AG20443 (cell line): ENCODE measurements around the gene NDUFA3.
"Not testable (repeated sequence)": the region's sequence is repeated elsewhere in the genome, so short reads cannot be mapped to it uniquely, and the experiment has no call there.

Experiments
- DNase-seq: peaks from one replicate; pipeline ENCODE4 v3.0.0; 2012; ENCODE audit warnings: low spot score, mixed read lengths

Gene NDUFA3

DNA sequence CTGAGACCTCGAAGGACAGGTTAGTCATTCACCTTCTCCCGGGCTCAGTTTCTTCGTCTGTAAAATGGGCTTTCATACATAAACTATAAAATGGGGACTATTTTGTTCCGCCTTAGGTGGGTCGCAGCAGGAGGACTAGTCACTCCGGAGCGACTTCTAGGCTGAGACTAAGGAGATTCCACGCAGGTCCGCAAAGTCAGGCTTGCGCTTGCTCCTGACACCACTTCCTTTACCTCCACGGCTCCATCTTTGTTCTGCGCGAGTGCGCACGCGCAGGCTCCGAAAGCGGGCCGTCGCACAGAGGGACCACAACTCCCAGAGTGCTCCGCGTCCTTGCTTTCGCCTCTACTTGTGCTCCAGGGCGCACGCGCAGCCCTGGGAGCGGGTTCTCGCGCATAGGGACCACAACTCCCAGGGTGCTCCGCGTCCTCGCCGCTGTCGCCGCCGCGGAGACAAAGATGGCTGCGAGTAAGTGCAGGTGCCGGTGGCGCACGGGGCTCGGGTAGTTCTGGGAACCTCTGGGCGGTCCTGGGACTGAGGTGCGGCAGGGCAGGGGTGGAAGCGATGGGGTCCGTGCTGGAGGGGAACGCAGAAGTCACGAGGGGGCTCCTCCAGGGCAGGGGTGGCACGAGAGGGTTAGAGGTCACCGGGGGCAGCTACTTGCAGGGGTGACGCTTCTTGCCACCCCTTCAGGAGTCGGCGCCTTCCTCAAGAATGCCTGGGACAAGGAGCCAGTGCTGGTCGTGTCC, at the start of gene NDUFA3:
Gene NDUFA3 (plus strand): TSS at position 435 of the 749 bp plus-strand sequence. CDS start 24 bp downstream, at position 459.
- peak; percentile 100 for DNase-seq

DNA sequence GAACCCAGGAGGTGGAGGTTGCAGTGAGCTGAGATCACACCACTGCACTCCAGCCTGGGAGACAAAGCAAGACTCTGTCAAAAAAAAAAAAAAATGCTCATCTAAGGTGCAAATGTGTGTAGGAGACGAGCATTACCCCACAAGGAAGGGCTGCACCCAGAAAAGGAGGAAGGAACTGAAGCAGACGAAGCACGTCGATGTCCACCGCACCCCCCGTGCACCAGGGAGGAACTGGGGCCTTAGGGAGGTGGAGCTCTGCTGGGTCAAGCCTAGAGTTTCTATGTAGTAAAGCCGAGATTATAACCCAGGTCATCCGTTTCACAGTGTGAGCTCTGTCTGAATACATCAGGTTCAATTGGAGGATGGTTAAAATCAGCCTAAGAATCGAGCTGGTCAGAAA, 40.0 kb upstream of the NDUFA3 start:
- DNase-seq = no peak

DNA sequence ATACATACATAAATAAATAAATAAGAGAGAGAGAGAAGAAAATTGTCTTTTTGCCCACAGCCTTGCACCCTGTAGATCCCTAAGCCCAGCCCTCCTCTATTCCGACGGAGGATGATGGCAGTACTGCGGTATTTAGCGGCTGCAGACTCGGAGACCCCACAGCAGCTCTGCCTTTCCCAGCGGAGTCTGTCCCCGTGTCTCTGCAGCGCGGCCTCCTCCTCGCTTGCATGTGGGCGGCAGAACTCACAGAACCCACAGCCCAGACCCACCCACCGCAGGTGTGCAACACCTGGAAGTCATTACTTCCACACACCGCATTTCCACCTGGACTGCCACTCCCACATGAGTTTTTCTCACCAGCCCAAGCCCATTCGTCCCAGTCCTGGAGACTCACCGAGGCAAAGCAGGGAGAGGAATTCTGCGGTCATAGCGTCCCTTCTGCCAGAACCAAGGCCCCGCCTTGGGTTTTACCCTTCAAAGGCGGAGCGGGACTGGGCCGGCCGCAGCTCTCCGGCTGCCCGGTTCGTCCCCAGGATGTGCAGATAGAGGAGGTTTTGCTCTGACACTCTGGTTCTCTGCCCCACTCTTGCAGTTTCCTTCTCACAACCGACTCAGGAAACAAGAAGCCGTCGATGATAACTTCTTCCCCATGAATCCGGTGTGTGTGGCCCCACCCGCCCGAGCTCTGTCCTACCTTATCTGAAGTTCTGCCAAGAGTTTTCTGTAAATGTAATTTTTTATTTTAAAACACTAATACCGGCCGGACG, 39.1 kb upstream of the NDUFA3 start, which contains the start of gene VSTM1:
Gene VSTM1 (minus strand): TSS at position 548 of the 767 bp plus-strand sequence. CDS start 120 bp downstream, at position 428.
- DNase-seq = no peak

DNA sequence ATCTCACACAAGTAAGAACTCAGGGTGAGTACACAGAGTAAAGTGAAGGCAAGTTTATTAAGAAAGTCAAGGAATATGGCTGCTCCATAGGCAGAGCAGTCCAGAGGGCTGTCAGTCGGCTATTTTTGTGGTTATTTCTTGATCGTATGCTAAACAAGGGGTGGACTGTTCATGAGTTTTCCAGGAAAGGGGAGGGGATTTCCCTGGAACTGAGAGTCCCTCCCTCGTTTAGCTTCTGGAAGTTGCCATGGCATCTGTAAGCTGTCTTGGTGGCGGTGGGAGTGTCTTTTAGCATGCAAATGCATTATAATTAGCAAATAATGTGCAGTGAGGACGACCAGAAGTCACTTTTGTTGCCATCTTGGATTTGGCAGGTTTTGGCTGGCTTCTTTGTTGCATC, 33.2 kb upstream of the NDUFA3 start:
- DNase-seq = no peak

DNA sequence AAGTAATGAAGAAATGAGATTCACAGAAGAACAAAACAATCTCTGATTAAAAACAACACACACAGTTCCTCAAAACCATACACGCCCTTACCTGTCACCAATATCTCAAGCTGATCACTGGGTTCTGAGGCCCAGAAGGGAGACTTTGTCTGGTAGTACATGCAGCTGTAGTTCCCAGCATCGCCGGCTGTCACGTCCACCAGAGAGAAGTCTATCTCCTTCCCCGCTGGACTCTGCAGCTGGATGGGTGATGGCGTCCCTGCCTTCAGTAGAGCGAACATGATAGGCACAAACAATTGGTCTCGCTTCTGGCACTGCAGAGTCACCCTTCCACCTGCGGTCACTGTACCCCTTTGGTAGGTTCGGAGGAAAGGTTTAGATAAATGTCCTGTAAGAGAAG, 28.8 kb upstream of the NDUFA3 start:
- no peak for DNase-seq

DNA sequence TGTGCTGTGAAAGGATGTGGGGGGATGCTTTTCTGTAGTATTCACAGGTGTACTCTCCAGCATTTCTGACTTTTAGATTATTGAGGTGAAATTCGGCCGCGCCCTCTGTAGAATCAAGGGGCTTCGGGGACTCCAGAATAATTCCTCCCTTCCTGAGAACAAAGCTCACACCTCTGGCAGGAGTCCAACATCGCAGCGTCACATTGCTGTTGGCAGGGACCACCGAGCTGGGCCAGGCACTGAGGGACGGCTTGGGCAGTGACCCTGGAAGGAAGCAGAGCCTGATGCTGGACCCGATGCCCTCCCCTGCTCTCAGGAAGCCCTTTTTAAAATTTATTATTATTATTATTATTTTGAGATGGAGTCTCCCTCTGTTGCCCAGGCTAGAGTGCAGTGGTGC, 27.8 kb upstream of the NDUFA3 start:
- no peak for DNase-seq

DNA sequence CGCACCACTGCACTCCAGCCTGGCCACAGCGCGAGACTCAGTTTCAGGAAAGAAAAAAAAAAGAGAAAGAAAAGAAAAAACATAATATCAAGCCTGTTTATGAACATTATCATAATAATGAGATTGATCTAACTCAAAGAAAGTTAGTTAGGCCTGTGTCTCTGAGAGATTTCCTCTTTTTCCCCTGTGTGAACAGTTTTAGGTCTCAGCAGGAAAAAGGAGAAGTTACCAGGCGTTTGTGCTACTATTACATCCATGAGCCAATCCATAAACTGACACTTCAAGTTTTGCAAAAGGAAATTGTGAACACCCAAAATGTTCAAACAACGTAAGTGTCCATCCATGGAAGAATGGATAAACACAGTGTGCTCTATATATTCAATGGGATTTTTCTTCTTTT, 25.3 kb upstream of the NDUFA3 start:
- DNase-seq = no peak

DNA sequence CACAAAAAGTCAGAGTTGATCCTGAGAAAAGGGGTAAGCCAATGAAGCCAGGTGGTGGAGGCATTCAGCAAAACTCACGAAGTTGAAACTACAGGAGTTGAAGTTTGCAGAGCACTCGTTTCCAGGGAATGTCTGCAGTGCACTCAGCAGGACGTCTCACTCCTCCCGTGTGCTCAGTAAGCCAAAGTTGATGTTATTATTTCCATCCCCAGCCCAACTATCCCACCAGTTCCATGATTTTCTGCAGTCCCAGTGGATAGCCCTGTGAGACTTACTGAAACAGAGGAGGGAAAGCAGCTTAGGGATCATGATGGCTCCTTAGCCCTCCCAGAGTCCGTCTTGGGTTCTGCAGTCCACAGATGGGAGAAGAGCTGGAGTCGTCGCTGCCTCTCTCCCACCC, 21.6 kb upstream of the NDUFA3 start, which contains the start of gene TARM1:
Gene TARM1 (minus strand): TSS at position 334 of the 400 bp plus-strand sequence. CDS start 25 bp downstream, at position 309.
- DNase-seq = no peak

DNA sequence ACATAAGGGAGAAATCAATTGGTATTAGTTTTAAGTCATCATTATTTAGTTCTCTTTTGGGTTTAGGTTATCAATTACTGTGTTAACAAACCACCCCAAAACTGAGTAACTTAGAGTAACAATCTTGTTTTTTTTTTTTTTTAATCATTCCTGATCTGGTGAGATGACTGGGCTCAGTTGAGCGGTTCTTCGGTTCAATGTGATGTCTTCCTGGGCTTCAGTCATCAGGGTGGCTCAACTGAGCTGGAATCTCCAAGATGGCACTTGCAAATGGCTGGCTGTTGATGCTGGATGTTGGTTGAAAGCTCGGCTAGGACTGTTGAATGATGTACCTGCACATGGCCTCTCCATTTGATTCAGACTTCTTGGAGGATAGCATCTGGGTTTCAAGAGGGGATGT, 18.2 kb upstream of the NDUFA3 start:
- DNase-seq = no peak

DNA sequence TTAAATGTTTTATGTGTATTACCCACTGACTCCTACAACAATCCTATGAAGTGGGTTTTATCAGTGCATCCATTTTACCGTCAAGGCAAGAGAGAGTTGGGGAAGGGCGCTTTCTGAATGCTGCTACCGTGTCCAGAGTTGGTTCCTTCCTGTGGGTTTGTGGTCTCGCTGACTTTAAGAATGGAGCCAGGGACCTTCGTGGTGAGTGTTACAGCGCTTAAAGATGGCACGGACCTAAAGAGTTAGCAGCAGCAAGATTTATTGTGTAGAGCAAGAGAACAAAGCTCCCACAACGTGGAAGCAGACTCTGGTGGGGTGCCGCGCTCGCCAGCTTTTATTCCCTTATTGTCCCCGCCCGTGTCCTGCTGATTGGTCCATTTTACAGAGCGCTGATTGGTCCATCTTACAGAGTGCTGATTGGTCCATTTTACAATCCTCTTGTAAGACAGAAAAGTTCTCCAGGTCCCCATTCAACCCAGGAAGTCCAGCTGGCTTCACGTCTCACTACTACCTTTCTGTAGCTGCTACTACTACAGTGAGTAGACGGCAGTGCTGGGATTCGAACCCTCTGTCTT, 8.1 kb upstream of the NDUFA3 start:
- no peak for DNase-seq

DNA sequence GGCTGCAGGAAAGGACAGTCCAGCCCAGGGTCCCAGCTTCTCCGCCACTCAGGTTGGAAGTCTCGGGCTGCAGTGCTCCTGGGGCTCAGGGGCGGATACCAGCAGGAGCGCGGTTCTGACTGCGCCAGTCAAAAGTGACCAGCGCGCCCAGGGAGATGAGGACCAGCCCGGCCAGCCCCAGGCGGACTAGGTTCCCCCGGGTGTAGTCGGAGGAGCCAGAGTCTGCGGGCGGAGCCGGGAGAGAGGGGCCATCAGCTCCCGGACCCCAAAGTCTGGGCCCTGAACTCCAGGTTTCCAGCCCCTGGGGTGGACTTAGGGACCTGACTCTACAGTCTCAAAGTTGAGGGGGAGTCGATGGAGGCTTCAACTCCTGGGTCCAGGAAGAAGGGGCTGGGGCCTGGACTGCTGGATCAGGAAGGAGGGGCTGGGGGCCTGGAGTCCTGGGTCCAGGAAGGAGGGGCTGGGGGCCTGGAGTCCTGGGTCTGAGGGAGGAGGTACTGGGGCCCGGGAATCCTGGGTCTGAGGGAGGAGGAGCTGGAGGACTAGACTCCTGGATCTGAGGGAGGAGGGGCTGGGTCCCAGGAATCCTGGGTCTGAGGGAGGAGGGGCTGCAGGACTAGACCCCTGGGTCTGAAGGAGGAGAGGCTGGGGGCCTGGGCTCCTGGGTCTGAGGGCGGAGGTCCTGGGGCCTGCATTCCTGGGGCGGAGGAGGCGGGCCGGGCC, 7.4 kb upstream of the NDUFA3 start:
- DNase-seq = no peak

DNA sequence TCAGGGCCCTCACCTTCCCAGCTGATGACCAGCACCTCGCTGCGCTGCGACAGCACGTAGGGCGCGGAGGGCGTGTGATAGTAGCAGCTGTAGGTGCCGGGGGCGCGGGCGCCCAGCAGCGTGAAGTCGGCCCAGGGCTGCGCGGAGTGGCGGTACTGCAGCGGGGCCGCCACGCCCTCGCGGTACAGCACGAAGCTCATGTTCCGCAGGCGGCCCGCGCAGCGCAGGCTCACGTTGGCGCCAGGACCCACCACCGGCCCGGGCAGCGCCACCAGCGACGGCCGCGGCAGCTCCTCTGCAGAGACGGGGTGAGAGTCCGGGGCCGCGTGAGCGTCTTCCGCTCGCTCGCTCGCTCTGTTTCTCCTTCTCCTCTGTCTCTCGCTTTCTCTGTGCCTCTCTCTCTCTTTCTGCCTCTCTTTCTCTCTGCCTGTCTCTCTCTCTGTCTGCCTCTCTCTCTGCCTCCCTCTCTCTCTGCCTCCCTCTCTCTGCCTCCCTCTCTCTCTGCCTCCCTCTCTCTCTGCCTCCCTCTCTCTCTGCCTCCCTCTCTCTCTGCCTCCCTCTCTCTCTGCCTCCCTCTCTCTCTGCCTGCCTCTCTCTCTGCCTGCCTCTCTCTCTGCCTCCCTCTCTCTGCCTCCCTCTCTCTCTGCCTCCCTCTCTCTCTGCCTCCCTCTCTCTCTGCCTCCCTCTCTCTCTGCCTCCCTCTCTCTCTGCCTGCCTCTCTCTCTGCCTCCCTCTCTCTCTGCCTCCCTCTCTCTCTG, 6.6 kb upstream of the NDUFA3 start:
- DNase-seq = peak; percentile 85

DNA sequence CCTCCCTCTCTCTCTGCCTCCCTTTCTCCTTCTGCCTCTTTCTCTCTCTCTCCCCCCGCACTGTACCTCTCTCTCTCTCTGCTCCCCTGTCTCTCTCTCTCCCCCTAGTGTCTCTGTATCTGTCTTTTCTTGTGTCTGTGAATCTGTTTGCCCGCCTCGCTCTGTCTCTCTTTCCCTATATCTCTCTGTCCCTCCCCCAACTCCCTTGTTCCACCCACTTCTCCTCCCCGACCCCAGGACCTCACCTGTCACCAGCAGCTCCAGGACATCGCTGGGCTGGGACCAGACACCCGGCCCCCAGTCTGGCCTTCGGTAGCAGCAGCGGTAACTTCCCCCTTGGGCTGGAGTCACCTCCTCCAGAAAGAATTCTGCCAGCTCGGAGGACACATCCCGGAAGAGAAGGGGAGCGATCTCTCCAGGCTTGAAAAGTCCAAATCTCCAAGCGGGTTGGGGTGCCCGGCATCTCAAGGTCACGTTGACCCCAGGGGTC, 6.0 kb upstream of the NDUFA3 start:
- peak; percentile 52 for DNase-seq

DNA sequence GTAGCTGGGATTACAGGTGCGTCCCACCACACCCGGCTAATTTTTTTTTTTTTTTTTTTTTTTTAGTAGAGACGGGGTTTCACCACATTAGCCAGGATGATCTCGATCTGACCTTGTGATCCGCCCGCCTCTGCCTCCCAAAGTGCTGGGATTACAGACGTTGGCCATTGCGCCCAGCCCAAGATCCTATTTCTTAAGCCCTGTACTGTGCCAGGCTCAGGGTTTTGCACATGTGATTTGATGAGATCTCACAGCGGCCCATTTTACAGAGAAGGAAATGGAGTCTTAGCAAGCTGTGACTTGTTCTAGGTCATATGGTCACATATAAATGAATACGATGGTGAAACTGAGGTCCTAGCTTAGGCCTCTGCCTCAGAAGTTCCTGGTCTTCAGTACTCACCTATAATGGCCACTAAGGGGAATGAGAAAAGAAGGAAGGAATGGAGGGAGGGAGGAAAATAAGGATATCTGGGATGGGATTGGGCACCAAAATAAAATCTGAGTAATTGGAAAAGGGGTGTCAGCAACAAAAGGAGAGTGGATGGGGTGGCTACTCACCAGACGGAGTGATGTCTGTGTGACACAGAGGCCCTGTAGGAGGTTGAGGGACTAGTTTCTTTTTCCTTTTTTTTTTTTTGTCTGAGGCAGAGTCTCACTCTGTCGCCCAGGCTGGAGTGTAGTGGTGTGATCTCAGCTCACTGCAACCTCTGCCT, 3.3 kb upstream of the NDUFA3 start:
- no peak for DNase-seq

DNA sequence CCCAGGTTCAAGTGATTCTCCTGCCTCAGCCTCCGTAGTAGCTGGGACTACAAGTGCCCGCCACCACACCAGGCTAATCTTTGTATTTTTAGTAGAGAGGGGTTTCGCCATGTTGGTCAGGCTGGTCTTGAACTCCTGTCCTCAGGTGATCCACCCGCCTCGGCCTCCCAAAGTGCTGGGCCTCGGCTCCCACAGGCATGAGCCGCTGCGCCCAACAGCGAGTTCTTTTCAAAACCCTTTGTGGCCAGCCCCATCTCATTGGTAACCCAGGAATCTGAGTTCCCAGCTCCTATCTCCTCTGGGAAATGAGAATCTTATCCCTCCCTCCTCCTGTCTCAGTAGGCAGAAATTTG, 2.8 kb upstream of the NDUFA3 start:
- DNase-seq = not testable (repeated sequence)

DNA sequence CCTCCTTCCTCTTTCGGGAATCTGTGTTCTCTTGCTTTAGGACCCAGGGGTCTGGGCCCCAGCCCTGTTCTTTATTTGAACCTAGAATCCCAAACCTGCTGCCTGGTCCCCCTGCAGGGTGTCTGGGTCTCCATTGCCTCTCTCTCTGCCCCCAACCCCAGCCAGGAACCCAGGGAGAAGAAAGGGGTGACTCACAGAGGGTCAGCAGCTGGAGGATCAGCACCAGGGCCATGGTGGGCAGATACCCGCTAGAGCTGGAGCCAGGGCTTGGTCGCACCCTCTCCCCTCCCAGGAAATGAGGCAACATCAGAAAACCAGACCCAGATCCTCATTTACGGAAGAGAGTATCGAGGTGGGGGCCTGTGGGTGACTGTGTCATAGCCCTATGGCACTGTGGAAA, 2.1 kb upstream of the NDUFA3 start, which contains the start of gene OSCAR:
Gene OSCAR (minus strand): TSS at position 243 of the 400 bp plus-strand sequence. CDS start 11 bp downstream, at position 232.
- no peak for DNase-seq

DNA sequence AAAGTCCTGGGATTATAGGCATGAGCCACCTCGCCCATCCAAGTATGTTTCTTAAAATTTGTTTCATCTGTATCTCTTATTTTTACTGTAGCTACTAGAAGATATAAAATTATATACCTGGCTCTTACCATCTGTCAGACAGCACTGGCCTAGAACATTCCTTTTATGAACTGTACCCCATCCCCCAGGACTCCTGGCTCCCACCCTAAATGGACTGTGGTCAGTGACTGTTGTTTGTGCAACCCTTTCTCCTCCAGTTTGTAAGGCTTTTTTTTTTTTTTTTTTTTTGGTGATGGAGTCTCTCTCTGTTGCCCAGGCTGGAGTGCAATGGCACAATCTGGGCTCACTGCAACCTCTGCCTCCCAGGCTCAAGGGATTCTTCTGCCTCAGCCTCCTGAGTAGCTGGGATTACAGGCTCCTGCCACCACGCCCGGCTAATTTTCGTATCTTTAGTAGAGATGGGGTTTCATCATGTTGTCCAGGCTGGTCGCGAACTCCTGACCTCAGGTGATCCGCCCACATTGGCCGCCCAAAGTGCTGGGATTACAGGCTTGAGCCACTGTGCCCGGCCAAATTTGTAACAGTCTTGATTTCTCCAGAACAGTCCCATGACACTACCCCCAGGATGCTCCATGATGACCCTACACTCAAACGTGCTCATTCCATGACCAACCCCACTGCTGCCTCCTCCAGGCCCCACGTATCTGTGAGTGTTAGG, 2.5 kb downstream of the NDUFA3 start:
- DNase-seq = no peak

DNA sequence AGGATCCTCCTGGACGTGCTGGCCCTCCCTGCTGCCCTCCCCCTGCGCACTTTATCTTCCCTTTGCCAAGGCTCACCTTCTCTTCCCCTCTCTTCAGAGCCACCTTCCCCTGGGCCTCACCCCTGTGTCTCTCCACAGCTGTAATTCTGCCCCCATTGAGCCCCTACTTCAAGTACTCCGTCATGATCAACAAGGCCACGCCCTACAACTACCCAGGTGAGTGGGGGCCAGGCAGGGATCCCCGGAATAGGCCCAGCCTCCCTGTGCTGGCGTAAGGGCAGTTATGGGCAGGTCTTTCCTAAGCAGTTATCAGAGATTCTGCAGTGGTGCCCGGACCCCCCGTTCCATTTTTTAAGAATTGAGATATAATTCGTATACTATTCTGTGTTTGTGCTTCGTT, 3.1 kb downstream of the NDUFA3 start:
- no peak for DNase-seq

DNA sequence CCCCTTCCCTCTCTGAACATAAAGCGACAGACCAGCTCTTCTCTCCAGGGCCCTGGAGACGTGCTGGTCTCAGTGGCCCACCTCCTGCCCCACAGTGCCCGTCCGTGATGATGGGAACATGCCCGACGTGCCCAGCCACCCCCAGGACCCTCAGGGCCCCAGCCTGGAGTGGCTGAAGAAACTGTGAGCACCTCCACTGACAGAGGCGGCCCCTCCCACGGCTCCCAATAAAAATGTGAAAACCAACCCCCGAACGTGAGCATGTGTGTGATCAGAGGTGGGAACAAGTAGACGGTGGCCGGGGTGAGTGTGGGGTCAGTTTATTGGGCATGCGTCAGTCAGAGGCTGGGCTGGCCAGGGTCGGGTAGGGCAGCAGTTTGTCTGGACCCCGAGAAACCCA, 4.1 kb downstream of the NDUFA3 start:
- DNase-seq = no peak
